Stimulated activated CD4-positive, alpha-beta T cell treated with anti-CD3 and anti-CD28 coated beads, Interleukin-2, amount 100 ng/mL, for 24 hours (primary cell): ENCODE measurements around the gene CXCL10.
"Not testable (repeated sequence)": the region's sequence is repeated elsewhere in the genome, so short reads cannot be mapped to it uniquely, and the experiment has no call there.

Experiments used
- DNase-seq, 2 donors: peaks; one replicate each; pipeline ENCODE4 v3.0.0-alpha.2; 2020

CXCL10 gene

GRCh38 chr4:76023389-76023788 lies at the start of gene CXCL10:
Gene CXCL10 (minus strand): TSS chr4:76023497. CDS start chr4:76023431, 66 bp downstream.
- DNase-seq: no peak

- DNase-seq: no peak
Observed at GRCh38 chr4:76072760-76073159, 49.5 kb upstream of the CXCL10 start.

DNA sequence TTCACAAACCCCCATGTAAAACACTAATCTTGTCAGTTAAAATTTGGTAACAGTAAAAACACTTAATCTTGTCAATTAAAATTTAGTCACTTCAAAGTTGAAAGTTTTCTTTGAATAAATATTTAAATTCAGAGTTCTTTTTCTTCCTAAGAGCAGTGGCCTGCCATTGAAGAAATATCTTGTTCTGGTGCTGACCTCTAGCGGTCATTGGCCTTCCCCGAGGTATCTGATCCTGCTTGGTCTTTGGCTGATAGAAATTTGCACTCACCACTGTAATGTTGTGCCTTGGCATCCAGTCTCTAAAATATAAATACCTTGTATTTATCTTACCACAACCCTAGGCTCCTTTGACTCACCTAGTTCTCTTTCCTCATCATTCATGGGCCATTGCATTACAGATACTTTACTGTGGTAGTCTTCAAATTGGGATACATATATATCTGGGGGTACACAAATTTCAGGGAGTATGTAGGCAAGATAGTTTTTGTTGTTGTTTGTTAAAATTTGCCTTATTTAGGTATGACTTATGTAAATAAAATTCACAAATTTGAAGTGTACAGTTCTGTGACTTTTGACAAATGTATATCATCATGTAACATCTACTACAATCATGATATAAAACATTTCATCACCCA lies 44.5 kb upstream of the CXCL10 start:
- peak; percentile 74 to 80 for DNase-seq

DNA sequence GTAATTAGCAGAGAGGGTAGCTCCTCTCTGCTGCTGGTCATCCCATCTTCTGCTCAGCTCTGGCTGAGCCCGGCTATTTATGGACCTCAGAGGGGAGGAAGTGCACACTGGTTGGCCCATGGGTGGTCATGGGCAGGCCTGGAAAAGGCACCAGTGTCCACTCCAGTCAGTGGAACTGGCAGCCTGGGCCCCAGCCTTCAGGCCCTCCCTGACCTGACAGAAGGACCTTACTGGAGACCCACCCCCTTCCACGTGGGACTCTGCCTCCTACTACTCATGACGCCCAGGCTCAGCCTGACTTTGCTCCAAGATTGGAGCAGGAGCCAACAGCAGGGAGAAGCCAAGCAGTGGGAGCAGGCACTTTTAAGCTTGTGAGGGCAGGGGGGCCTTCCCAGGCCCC lies 43.2 kb upstream of the CXCL10 start:
- DNase-seq: no peak

GRCh38 chr4:76061982-76062381 lies 38.7 kb upstream of the CXCL10 start:
- DNase-seq: no peak

DNA sequence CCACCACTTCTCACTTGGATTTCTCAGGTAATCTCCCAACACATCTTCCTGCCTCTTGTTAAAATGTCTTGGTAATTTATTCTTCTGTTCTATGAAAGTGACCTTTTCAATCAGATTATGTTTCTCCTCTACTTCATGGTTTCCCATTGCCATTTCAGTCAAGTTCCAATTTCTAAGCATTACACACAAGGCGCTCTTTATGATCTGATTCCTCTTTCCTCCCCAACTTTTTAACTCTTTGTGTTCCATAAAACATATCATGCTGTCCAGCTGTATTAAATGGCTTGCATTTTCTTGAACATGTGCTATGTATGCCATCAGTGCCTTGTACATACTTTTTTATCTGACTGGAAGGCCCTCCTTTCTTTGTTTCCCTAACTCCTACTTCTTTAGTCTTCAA lies 38.1 kb upstream of the CXCL10 start:
- no peak for DNase-seq

GRCh38 chr4:76060506-76060905 lies 37.2 kb upstream of the CXCL10 start:
- no peak for DNase-seq

DNA sequence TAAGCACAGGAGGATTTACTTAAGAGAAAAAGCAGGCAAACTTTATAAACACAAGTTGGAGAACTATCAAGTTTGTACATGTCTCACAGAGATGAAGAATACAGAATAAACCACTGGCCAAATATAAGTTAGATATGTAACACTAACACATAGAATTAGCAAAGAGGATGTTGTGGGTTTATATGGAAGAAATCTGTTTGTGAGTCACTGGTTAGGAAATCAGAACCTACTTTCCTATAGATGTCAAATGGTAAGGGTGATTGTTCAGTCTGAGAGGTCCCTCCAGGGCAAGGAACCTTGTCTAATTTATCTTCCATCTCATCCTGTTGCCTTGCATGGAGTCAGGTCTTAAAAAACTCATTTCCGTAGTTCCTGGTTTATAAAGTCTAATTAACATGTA lies 36.5 kb upstream of the CXCL10 start:
- no peak for DNase-seq

DNA sequence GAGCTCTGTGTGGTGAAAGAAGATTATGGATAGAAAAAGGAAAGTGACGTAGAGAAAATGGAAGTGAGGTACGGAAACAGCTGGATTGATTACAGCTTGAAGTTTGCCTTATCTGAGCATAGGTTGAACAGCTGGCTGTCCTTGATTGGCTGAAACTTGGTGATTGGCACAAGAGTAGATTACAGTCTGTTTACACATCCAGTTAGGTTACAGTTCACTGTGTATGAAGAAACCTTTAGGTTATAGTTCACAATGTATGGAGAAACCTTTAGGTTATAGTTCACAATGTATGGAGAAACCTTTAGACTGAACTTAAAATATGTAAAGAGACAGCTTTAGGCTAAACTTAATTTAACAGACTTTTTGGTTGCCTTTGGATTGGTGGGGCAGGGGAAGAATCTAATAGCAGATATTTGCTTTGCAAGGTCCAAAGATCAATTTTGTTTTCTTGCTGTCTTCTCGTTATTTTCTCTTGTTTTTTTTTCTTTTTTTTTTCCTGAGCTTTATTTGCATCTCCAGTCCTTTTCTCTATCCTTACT lies 35.7 kb upstream of the CXCL10 start:
- no peak for DNase-seq

DNA sequence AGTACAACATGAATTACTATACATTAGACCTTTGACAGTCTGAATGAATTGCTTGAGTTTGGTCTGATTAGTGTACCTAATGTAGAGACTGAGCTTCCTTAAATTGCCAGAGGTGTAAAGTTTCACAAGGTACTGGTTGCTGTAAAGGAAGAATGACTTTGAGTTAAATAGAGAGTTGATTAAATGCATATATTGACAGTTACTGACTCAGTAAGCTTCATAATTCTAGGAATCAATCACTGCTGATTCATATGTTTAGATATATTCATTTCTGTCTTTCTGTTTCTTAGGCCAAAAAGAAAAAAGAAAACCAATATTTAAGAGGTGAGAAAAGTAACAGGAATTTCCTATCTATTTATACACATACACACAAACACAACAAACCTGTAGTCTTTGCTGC lies 35.0 kb upstream of the CXCL10 start:
- DNase-seq: no peak

DNA sequence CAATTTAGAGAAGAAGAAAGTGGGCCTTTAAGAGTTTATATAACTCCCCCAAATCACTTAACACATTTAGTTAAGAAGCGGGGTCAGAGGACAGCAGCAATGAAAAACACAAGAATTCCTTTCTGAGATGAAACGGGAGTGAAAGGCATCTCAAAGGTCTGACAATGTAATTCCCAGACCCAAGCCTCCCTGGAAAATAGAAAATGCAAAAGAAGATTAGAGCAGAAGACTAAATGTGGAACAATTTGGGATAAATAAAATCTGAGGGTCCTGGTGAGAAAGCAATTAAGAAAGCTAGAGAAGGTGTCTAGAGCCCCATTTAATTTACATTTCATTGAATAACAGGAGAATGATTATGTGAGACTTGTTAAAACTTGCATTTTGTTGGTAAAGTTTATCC lies 32.1 kb upstream of the CXCL10 start:
- DNase-seq: no peak

DNA sequence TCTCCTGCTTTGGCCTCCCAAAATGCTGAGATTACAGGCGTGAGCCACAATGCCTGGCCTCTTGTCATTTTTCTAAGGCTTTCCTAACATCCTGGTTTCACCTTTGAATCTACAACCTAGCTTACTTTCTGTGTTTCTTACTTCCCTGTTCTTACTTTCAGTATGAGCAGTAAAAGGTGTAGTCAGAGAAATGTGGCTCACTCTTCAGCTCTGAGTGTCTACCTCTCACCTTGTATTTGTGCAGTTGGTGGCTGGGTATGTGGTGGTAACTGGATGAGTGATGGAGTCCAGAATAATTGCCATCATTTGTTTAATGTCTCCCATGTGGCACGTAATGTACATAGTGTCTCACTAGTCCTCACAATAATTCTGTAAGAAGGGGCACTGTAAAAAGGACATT lies 31.7 kb upstream of the CXCL10 start:
- peak in 1 of 2 donors; percentile 14 for DNase-seq

- DNase-seq: no peak
Observed at GRCh38 chr4:76053730-76054129, 30.4 kb upstream of the CXCL10 start.

DNA sequence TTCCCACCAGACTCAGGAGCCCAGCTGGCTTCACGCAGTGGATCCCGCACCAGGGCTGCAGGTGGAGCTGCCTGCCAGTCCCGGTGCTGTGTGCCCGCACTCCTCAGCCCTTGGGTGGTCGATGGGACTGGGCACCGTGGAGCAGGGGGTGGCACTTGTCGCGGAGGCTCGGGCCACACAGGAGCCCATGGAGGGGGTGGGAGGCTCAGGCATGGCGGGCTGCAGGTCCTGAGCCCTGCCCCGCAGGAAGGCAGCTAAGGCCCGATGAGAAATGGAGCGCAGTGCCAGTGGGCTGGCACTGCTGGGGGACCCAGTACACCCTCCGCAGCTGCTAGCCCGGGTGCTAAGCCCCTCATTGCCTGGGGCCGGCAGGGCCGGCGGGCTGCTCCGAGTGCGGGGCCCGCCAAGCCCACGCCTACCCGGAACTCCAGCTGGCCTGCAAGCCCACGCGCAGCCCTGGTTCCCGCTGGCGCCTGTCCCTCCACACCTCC lies 27.3 kb upstream of the CXCL10 start:
- DNase-seq: not testable (repeated sequence)

- not testable (repeated sequence) for DNase-seq
Observed at GRCh38 chr4:76049860-76050416, 26.6 kb upstream of the CXCL10 start.

DNA sequence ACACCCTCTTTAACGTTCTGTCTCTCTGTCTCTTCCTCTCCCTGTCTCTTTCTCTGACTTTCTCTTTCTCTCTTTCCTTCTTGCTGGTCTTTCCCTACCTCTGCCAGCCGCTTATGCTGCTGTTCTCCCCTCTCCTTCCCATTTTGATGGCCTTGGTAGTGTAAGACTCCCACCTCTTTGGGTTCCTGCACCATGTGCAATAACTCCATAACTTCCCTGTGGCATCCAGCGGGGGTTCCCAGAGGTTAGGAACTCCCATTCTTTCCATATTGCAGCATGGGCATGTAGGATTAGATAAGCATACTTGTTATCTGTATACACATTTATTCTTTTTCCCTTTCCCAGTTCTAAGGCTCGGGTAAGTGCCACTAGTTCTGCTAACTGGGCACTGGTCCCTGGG lies 21.4 kb upstream of the CXCL10 start:
- DNase-seq: not testable (repeated sequence)

- DNase-seq: not testable (repeated sequence)
Observed at GRCh38 chr4:76043306-76043705, 20.0 kb upstream of the CXCL10 start.

DNA sequence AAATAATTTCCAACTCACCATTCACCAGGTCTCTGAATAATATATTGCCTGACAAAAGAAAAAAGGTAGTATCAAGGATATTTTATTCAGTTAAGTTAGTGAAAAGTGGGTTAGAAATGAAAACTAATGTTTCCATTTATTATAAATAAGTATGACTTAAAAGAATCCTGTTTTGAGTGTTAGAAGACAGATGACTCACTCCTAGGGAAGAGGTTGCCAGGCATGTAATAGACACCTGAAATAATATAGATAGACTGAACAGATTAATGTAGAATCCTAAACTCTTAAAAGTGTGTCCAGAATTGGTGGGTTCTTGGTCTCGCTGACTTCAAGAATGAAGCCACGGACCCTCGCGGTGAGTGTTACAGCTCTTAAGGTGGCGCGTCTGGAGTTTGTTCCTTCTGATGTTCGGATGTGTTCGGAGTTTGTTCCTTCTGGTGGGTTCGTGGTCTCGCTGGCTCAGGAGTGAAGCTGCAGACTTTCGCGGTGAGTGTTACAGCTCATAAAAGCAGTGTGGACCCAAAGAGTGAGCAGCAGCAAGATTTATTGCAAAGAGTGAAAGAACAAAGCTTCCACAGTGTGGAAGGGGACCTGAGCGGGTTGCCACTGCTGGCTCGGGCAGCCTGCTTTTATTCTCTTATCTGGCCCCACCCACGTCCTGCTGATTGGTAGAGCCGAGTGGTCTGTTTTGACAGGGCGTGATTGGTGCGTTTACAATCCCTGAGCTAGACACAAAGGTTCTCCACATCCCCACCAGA lies 19.1 kb upstream of the CXCL10 start:
- DNase-seq: not testable (repeated sequence)

- no peak for DNase-seq
Observed at GRCh38 chr4:76036855-76037254, 13.6 kb upstream of the CXCL10 start.

DNA sequence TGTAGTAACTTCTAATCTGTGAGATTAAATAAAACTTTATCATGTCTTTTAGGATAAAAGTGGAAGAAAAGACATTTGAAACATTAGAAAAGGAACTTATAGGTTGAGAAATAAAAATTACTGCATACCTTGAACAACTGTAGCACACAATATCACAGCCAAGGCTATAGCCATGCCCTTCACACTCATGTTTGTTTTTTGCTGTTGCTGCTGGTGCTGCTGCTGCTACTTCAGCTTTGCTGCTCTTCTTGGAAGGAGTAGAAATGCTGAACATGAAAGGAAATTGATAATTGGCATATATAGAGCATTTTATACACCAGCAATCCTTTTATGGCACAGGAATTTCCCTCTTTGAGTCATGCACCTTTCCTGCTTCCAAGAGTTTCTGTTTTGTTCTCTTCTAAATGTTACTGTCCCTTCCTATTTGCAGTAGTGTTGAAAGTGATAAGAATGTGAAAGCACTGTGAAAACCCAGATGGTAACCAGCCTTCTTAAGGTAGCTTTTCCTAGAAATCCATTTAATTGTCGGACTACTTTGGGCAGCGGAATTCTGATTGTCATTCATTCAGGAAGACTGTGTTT lies 12.6 kb upstream of the CXCL10 start, which contains the start of gene CXCL11:
Gene CXCL11 (minus strand): TSS at position 272 of the 582 bp plus-strand sequence. CDS start 83 bp downstream, at position 189.
- DNase-seq: no peak

DNA sequence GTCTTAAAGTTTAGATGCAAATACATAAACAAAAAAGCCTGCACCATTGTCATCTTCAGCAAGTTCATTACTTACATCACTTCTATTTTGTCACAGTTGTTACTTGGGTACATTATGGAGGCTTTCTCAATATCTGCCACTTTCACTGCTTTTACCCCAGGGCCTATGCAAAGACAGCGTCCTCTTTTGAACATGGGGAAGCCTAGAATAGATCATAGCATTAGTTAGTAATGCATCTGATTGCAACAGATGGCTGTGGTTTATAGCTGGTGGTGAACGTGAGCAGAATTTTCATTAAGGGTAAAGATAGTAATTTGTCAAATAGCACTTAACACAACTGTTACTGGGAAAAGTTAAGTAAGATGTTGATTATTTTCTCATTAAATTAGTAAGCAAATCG lies 11.8 kb upstream of the CXCL10 start:
- DNase-seq: no peak

GRCh38 chr4:76029300-76029699 lies 6.0 kb upstream of the CXCL10 start:
- no peak for DNase-seq

- DNase-seq: no peak
Observed at GRCh38 chr4:76028350-76028765, 5.1 kb upstream of the CXCL10 start.
